SKM-1 (cell line): ENCODE data around the gene GALNT18.

Experiments
- DNase-seq: peaks from one replicate; lab custom pipeline; 2025; ENCODE audit not compliant: unreplicated experiment; lab: John Stamatoyannopoulos, UW

The GALNT18 gene

GRCh38 chr11:11414996-11415395 is 206.8 kb downstream of the GALNT18 start:
- DNase-seq, result peak; percentile 26

DNA sequence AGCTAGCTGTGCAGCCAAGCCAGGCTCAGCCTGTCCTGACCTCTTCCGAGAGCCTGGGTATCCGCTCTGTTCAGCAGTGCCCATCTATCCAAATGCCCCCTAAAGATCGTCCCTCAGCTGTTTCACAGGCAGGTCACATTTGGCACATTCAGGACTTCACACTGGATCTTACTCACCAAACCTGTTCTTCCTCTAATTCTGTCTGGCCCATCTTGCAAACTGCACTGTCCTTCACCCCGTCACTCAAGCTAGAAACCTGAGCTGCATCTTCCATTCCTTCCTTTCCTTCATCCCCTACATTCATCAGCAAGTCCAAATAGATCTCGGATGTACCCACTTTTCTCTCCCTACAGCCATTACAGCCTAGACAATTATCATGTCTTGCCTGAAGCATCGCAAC is 208.0 kb downstream of the GALNT18 start:
- DNase-seq, result no peak

DNA sequence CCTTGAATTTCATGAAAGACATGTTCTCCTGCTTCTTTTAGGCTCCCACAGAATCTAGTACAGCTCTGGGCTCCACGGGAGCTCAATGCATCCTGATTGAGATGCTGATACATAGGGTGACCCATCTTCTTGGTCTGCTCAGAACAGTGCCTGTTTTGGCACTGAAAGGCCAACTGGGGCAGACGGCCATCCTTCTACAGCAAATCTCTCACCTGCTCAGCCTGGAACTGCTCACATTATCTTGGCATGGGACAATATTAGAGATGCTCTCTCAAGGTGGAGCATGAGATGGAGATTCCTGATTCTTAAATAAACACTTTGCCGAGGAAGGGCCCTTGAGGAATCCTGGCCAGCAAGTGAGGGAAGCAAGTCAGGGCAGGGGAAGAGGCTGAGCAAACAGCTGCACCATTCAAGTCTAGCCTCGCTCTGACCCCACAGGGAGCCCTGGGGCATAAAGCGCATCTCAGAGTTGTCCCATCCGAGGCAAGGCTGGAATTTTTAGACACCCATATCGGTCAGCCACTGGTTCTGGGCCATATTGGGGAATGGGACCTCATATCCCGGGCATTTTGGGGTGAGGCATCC is 210.3 kb downstream of the GALNT18 start:
- DNase-seq, result no peak

- no peak for DNase-seq
Observed at GRCh38 chr11:11409901-11410300, 211.9 kb downstream of the GALNT18 start.

GRCh38 chr11:11409224-11409623 is 212.6 kb downstream of the GALNT18 start:
- no peak for DNase-seq

GRCh38 chr11:11408436-11409221 is 213.2 kb downstream of the GALNT18 start:
- no peak for DNase-seq

- no peak for DNase-seq
Observed at GRCh38 chr11:11407763-11408084, 214.1 kb downstream of the GALNT18 start.

DNA sequence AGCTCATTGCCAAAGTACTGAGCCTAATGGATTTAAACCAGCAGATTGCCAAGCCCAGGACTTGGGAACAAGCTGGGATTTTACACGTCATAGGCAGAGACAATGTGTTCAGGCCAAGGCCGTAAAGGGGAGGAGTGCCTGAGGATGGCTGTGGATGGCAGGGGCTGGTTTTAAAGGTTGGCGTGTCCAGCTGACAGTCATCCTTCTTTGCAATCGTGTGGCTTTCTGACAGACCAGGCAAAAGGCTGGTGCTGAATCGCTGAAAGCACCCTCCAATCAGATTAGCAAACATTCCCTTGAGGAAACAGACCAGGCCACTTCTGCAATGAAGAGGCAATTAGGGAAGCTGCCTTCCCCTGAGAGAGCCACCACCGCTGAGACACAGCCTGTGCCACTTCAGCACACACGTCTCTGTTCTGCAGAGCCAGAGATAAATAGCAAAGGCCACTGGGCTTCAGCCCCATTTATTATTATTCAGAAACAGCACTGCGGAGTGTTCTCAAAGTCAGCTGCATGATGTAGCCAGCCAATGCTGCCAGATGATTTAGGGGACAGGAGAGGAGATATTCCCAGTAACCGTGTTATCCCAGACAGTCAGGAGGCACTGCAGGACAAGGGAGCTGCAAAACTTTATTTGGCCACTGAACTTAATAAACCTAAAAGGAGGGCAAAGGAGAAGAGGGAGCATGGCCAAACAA is 214.6 kb downstream of the GALNT18 start:
- DNase-seq, result peak; percentile 81

GRCh38 chr11:11406652-11407051 is 215.2 kb downstream of the GALNT18 start:
- DNase-seq, result no peak

GRCh38 chr11:11403763-11404725 is 217.8 kb downstream of the GALNT18 start:
- DNase-seq, result no peak

- DNase-seq, result no peak
Observed at GRCh38 chr11:11401960-11402535, 219.8 kb downstream of the GALNT18 start.

DNA sequence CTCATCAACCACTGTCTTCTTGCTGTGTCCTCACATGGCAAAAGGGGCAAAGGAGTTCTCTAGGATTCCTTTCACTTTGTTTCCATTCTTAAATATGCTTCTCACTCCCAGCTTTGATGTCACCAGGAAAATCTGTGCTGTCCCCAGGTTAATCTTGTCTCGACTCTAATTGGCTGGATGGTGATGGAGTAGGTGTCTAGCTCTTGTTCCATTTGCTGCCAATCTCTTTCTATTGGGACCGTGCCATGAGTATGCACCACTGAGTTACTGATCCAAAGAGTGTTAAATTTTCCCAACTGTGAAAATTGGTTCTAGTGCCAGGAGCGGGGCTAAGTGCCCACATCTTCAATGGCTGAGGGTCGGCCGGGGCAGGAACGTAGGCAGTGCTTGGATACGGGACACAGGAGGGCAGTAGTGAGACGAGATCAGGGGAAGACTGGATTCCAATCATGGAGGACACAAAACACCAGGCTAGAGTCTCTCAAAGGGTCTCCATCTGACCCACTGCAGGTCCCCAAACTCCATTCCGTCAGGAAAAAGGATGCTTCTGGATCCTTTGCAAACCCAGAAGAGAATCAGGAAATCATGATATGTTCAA is 221.1 kb downstream of the GALNT18 start:
- peak; percentile 13 for DNase-seq

DNA sequence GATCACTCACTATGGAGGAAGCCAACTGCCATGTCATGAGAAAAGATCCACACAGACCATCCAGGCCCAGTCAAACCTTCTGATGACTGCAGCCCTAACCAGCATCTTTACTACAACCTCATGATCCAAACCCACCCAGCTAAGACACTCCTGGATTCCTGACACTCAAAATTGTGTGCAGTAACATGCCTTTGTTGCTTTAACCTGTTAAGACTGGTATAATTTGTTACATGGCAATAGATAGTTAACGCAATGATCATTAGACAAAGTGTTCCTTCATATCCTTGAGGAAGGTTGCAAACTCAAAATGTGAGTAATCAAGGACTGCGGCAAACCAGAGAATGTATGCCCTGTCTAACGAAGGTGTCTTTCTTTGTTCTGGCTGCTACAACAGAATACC is 221.7 kb downstream of the GALNT18 start:
- DNase-seq, result no peak

DNA sequence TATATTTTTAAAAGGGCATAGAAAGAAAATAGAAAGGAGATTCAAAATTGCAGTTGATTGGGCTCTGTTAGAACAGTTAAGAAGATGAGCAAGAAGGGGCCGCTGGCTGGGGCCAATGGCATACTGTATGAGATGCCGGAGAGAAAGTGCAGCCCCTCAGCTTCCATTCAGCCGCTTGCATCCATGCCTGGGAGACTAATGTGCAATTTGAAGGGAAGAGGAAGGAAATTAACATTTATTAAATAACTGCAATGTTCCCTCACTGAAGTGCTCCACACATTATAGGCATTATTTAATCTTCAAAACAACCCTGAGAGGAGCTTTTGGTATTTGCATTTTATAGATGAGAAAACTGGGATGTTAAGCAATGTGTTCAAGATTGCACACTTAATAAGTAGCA is 224.0 kb downstream of the GALNT18 start:
- DNase-seq, result no peak

- DNase-seq, result no peak
Observed at GRCh38 chr11:11397036-11397415, 224.8 kb downstream of the GALNT18 start.

DNA sequence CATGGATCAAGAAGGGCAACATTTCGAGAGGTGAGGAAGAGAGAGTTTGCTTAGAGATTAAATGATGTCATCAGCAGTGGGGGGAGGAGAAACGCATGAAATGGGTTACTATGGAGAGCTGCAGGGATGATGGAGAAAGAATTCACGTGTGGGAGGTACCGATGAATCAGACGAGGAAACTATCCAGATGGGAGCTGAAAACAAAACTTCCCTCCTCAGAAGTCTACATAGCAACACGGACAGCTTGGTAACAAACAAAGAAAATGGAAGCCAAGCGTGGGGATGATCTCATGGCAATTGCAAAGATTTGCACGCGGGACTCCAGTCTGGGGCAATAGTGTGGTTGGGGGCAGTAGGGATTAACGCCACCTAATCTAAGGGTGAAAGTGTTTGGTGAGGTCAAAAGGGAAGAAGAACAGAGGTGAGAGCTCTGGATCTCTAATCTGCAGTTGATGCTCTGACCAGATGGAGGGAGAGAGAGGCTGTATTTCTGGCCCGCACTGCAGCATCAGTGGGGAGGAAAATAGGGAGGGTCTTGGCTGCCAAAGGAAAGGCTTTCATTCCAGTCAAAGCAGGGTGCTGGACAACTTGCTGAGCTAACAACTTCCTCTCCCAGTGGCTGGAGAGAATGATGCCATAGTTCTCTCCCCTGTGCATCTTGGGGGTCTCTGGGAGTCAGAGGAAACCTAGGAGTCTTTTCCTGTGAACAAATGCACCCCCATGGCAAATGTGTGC is 225.3 kb downstream of the GALNT18 start:
- no peak for DNase-seq

- no peak for DNase-seq
Observed at GRCh38 chr11:11395126-11395525, 226.7 kb downstream of the GALNT18 start.

GRCh38 chr11:11394241-11394640 is 227.6 kb downstream of the GALNT18 start:
- no peak for DNase-seq

DNA sequence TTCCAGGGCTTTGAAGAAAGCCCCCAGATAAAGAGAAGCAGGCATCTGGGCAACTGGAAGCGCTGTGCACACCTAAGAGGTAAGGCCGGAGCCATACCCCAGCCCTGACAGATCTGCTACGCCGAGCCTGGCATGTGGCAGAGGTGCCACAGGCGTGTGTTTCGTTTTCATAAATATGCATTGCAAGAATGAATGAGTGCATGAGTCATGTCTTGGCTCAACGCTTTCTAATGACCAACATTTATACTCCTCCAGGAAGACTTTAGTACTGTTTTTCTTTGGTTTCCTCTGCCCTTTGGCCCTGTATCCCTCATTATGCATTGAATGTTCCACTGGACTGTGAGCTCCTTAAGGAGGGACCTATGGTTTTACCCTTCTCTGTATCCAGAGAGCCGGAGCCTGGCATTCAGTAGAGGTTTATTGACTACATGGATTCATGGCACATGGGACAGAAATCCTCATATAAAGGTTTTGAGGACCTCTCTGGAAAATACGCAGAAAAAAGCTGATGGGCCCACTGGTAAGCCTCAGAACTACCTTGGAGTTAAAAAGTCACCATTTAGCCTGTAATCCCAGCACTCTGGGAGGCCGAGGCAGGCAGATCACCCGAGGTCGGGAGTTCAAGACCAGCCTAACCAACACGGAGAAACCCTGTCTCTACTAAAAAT is 229.9 kb downstream of the GALNT18 start:
- DNase-seq, result no peak
